Ishikawa (cell line): ENCODE measurements around the gene SLC27A1.

ENCODE experiments used
- EP300 ChIP-seq: IDR thresholded peaks from 2 replicates; pipeline ENCODE4 v1.6.1; 2012; ENCODE audit warnings: borderline replicate concordance
- MAX ChIP-seq: IDR thresholded peaks from 2 replicates; pipeline ENCODE4 v1.6.1; 2012
- NFIC ChIP-seq: IDR thresholded peaks from 2 replicates; pipeline ENCODE4 v1.6.1; 2012

- TF ChIP-seq NFIC (no peak), MAX (no peak), EP300 (no peak)
Measured at GRCh38 chr19:17436874-17437267, 33.5 kb upstream of the SLC27A1 start.
